ENCODE results near the gene ARFGAP1. TPM values are rescaled to one million over a fixed set of nuclear protein-coding genes. Genes with fewer than 3 reads are reported as not detected.

The ARFGAP1 gene
- polyA plus RNA-seq, 2 donors, result 33.3 to 76.1 TPM

DNA sequence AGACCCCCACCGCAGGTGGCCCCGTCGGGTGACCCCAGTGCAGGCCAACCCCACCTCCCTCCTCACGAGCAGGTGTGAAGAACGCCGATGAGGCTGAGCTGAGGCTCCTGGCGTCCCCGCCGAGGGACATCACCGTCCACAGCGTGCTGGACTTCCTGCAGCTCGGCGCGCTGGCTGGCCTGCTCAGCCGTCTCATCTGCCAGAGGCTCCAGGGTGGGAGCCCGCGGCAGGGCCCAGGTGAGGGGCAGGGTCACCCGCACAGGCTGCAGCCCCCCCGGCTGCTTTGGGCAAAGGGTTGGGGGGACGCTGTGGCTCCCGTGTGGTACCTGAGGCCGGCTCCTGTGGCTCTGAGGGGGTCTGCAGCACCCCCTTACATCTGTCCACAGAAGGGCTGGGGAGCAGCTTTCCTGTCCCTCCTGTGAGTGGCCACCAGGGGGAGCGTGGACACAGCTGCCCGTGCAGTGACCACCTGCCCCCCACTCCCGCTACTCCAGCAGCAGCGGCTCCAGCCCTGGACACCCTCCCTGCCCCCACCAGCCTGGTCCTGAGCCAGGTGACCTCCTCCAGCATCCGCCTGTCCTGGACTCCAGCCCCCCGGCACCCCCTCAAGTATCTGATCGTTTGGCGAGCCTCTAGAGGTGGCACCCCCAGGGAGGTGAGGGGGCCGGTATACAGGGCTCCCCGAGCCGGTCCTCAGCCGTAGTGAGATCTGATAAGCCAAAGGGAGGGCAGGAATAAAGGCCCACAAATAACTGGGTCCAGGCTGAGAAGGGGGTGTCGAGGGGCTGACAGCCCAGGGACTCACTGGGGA lies 36.9 kb downstream of the ARFGAP1 start:
- Histone ChIP-seq H3K9me3 (ENCODE audit: control insufficient read depth in 2 of 2, insufficient read depth in 1 of 2, low read depth in 1 of 2, low read length in 1 of 2) (no peaks in the 10 kb centered on the region), H3K4me1 (ENCODE audit: control insufficient read depth in 2 of 2, insufficient read depth in 2 of 2, low read length in 1 of 2) (no peaks in the 10 kb centered on the region), H3K4me3 (ENCODE audit: low read depth in 1 of 2, low read length in 2 of 2) (no peak overlapping the region), H3K27me3 (ENCODE audit: control insufficient read depth in 1 of 2, insufficient read depth in 2 of 2, low read length in 2 of 2) (no peaks in the 10 kb centered on the region), H3K36me3 (ENCODE audit: control insufficient read depth in 2 of 2, insufficient read depth in 2 of 2, low read length in 1 of 2) (no peaks in the 10 kb centered on the region), H3K27ac (ENCODE audit: low read depth in 2 of 2, low read length in 1 of 2) (no peak overlapping the region)
- 32 to 38% methylated on average over 35 of the region's 35 CpGs for WGBS, 2 donors

DNA sequence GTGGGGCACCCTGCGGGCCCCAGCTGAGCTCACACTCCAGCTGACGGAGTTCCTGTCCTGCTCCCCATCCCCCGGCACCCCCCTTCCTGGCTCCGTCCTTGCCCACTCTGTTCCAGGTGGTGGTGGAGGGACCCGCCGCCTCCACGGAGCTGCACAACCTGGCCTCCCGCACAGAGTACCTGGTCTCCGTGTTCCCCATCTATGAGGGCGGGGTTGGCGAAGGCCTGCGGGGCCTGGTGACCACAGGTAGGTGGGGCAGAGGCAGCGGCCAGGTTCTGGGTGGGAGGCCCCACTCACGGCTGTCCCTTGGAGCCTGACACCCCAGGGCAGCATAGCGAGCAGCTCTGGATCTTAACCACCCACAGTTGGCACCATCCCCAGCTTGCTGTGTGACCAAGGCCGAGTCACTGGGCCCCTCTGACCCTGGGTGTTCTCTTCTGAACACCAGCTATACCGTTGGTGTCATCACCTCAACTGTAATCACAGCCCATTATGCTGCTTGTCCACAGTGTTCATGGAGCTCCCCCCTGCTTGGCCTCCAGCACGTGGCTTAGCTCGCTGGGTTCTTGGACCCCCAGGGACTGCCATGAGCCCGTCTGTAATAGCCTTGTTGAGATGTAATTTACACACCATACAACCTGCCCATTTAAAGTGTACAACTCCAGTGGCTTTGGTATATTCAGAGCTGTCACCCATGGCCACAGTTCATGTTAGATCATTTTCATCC lies 37.8 kb downstream of the ARFGAP1 start:
- no peak overlapping the region for H3K4me3 ChIP-seq (ENCODE audit: low read depth in 1 of 2, low read length in 2 of 2)
- WGBS, 2 donors, result 59 to 67% methylated on average over 20 of the region's 20 CpGs
- no peaks in the 10 kb centered on the region for H3K27me3 ChIP-seq (ENCODE audit: control insufficient read depth in 1 of 2, insufficient read depth in 2 of 2, low read length in 2 of 2)
- no peaks in the 10 kb centered on the region for H3K9me3 ChIP-seq (ENCODE audit: control insufficient read depth in 2 of 2, insufficient read depth in 1 of 2, low read depth in 1 of 2, low read length in 1 of 2)
- no peak overlapping the region for H3K27ac ChIP-seq (ENCODE audit: low read depth in 2 of 2, low read length in 1 of 2)
- no peaks in the 10 kb centered on the region for H3K36me3 ChIP-seq (ENCODE audit: control insufficient read depth in 2 of 2, insufficient read depth in 2 of 2, low read length in 1 of 2)
- H3K4me1 ChIP-seq (ENCODE audit: control insufficient read depth in 2 of 2, insufficient read depth in 2 of 2, low read length in 1 of 2), result no peaks in the 10 kb centered on the region

GRCh38 chr20:63311186-63311832 lies 38.7 kb downstream of the ARFGAP1 start:
- H3K9me3 ChIP-seq (ENCODE audit: control insufficient read depth in 2 of 2, insufficient read depth in 1 of 2, low read depth in 1 of 2, low read length in 1 of 2), result no peaks in the 10 kb centered on the region
- WGBS, 2 donors, result 64 to 76% methylated on average over 23 to 29 of the region's 29 CpGs
- H3K4me3 ChIP-seq (ENCODE audit: low read depth in 1 of 2, low read length in 2 of 2), result no peak overlapping the region
- no peaks in the 10 kb centered on the region for H3K36me3 ChIP-seq (ENCODE audit: control insufficient read depth in 2 of 2, insufficient read depth in 2 of 2, low read length in 1 of 2)
- H3K27ac ChIP-seq (ENCODE audit: low read depth in 2 of 2, low read length in 1 of 2), result no peak overlapping the region
- no peaks in the 10 kb centered on the region for H3K4me1 ChIP-seq (ENCODE audit: control insufficient read depth in 2 of 2, insufficient read depth in 2 of 2, low read length in 1 of 2)
- H3K27me3 ChIP-seq (ENCODE audit: control insufficient read depth in 1 of 2, insufficient read depth in 2 of 2, low read length in 2 of 2), result no peaks in the 10 kb centered on the region

DNA sequence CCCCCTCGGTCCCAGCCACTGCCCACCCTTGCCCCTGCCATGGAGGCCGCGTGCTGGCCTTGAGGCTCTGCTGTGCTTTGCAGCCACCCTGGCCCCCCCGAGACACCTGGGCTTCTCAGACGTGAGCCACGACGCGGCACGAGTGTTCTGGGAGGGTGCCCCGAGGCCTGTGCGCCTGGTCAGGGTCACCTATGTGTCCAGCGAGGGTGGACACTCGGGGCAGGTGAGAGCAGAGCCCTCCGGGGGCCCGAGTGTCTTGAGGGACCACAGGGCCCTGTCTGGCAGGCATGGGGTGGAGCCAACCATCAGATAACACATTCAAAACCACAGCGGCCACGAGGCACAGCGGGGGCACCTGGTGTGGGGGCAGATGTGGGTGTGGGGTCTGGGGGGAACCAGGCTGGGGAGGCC lies 39.2 kb downstream of the ARFGAP1 start:
- H3K36me3 ChIP-seq (ENCODE audit: control insufficient read depth in 2 of 2, insufficient read depth in 2 of 2, low read length in 1 of 2), result no peaks in the 10 kb centered on the region
- no peaks in the 10 kb centered on the region for H3K9me3 ChIP-seq (ENCODE audit: control insufficient read depth in 2 of 2, insufficient read depth in 1 of 2, low read depth in 1 of 2, low read length in 1 of 2)
- 61 to 63% methylated on average over 18 of the region's 18 CpGs for WGBS, 2 donors
- no peak overlapping the region for H3K4me3 ChIP-seq (ENCODE audit: low read depth in 1 of 2, low read length in 2 of 2)
- H3K27me3 ChIP-seq (ENCODE audit: control insufficient read depth in 1 of 2, insufficient read depth in 2 of 2, low read length in 2 of 2), result no peaks in the 10 kb centered on the region
- H3K27ac ChIP-seq (ENCODE audit: low read depth in 2 of 2, low read length in 1 of 2), result no peak overlapping the region
- no peaks in the 10 kb centered on the region for H3K4me1 ChIP-seq (ENCODE audit: control insufficient read depth in 2 of 2, insufficient read depth in 2 of 2, low read length in 1 of 2)

- 54 to 65% methylated on average over 9 of the region's 9 CpGs for WGBS, 2 donors
- H3K36me3 ChIP-seq (ENCODE audit: control insufficient read depth in 2 of 2, insufficient read depth in 2 of 2, low read length in 1 of 2), result no peaks in the 10 kb centered on the region
- no peaks in the 10 kb centered on the region for H3K9me3 ChIP-seq (ENCODE audit: control insufficient read depth in 2 of 2, insufficient read depth in 1 of 2, low read depth in 1 of 2, low read length in 1 of 2)
- H3K27me3 ChIP-seq (ENCODE audit: control insufficient read depth in 1 of 2, insufficient read depth in 2 of 2, low read length in 2 of 2), result no peaks in the 10 kb centered on the region
- no peak overlapping the region for H3K27ac ChIP-seq (ENCODE audit: low read depth in 2 of 2, low read length in 1 of 2)
- H3K4me3 ChIP-seq (ENCODE audit: low read depth in 1 of 2, low read length in 2 of 2), result no peak overlapping the region
- no peaks in the 10 kb centered on the region for H3K4me1 ChIP-seq (ENCODE audit: control insufficient read depth in 2 of 2, insufficient read depth in 2 of 2, low read length in 1 of 2)
Observed at GRCh38 chr20:63312273-63312672, 39.7 kb downstream of the ARFGAP1 start.

GRCh38 chr20:63312690-63313348 lies 40.2 kb downstream of the ARFGAP1 start:
- no peaks in the 10 kb centered on the region for H3K4me1 ChIP-seq (ENCODE audit: control insufficient read depth in 2 of 2, insufficient read depth in 2 of 2, low read length in 1 of 2)
- H3K9me3 ChIP-seq (ENCODE audit: control insufficient read depth in 2 of 2, insufficient read depth in 1 of 2, low read depth in 1 of 2, low read length in 1 of 2), result no peaks in the 10 kb centered on the region
- H3K27me3 ChIP-seq (ENCODE audit: control insufficient read depth in 1 of 2, insufficient read depth in 2 of 2, low read length in 2 of 2), result no peaks in the 10 kb centered on the region
- H3K36me3 ChIP-seq (ENCODE audit: control insufficient read depth in 2 of 2, insufficient read depth in 2 of 2, low read length in 1 of 2), result no peaks in the 10 kb centered on the region
- no peak overlapping the region for H3K4me3 ChIP-seq (ENCODE audit: low read depth in 1 of 2, low read length in 2 of 2)
- no peak overlapping the region for H3K27ac ChIP-seq (ENCODE audit: low read depth in 2 of 2, low read length in 1 of 2)
- WGBS, 2 donors, result 64 to 80% methylated on average over 15 to 22 of the region's 22 CpGs

DNA sequence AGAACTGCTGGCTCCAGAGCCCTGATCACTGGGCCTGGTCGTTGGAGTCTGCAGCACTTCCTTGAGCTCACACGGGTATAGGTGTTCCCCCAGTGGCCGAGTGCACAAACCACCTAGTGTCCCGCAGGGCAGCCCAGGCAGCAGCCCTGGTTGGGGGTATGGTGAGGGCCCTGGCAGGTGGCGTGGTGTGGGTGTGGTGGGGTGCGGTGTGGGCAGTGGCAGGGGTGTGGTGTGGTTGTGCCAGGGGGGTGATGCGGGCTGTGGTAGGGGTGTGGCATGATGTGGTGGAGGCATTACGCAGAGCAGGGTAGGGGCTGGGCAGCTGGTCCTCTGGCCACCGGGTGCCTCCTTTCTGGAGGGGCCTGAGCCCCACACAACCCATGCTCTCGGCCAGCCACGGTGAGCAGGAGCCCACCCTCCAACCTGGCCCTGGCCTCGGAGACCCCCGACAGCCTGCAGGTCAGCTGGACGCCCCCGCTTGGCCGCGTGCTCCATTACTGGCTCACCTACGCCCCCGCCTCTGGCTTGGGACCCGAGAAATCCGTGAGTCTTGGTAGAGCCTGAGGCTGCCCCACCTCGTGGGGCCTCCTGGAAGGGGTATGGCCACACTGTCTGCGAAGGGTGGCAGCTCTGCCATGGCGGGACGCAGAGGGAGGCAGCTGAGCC lies 40.9 kb downstream of the ARFGAP1 start:
- H3K4me1 ChIP-seq (ENCODE audit: control insufficient read depth in 2 of 2, insufficient read depth in 2 of 2, low read length in 1 of 2), result no peaks in the 10 kb centered on the region
- no peak overlapping the region for H3K27ac ChIP-seq (ENCODE audit: low read depth in 2 of 2, low read length in 1 of 2)
- H3K4me3 ChIP-seq (ENCODE audit: low read depth in 1 of 2, low read length in 2 of 2), result no peak overlapping the region
- 60 to 66% methylated on average over 24 to 25 of the region's 25 CpGs for WGBS, 2 donors
- no peaks in the 10 kb centered on the region for H3K36me3 ChIP-seq (ENCODE audit: control insufficient read depth in 2 of 2, insufficient read depth in 2 of 2, low read length in 1 of 2)
- no peaks in the 10 kb centered on the region for H3K9me3 ChIP-seq (ENCODE audit: control insufficient read depth in 2 of 2, insufficient read depth in 1 of 2, low read depth in 1 of 2, low read length in 1 of 2)
- no peaks in the 10 kb centered on the region for H3K27me3 ChIP-seq (ENCODE audit: control insufficient read depth in 1 of 2, insufficient read depth in 2 of 2, low read length in 2 of 2)

GRCh38 chr20:63314015-63314471 lies 41.4 kb downstream of the ARFGAP1 start:
- no peaks in the 10 kb centered on the region for H3K27me3 ChIP-seq (ENCODE audit: control insufficient read depth in 1 of 2, insufficient read depth in 2 of 2, low read length in 2 of 2)
- no peaks in the 10 kb centered on the region for H3K36me3 ChIP-seq (ENCODE audit: control insufficient read depth in 2 of 2, insufficient read depth in 2 of 2, low read length in 1 of 2)
- 50 to 53% methylated on average over 9 of the region's 9 CpGs for WGBS, 2 donors
- no peak overlapping the region for H3K27ac ChIP-seq (ENCODE audit: low read depth in 2 of 2, low read length in 1 of 2)
- H3K4me1 ChIP-seq (ENCODE audit: control insufficient read depth in 2 of 2, insufficient read depth in 2 of 2, low read length in 1 of 2), result no peaks in the 10 kb centered on the region
- no peak overlapping the region for H3K4me3 ChIP-seq (ENCODE audit: low read depth in 1 of 2, low read length in 2 of 2)
- no peaks in the 10 kb centered on the region for H3K9me3 ChIP-seq (ENCODE audit: control insufficient read depth in 2 of 2, insufficient read depth in 1 of 2, low read depth in 1 of 2, low read length in 1 of 2)
